ENCODE results near the gene ERF.
A peak's percentile ranks its signal among the peaks of the same experiment; 100 is the strongest.

The ERF gene

GRCh38 chr19:42254089-42254849, 659 bp downstream of the ERF start:
- Histone ChIP-seq H3K4me2 (ENCODE audit: low read length) (peak overlapping the region; percentile 72), H3K4me1 (ENCODE audit: control insufficient read depth, low read length) (peaks cover 29% of the 10 kb centered on the region), H3K27ac (ENCODE audit: low read depth, low read length) (peak overlapping the region; percentile 80), H3K9me2 (replicated peaks; ENCODE audit: control insufficient read depth, low read length) (no peaks in the 10 kb centered on the region), H4K20me1 (ENCODE audit: control insufficient read depth, insufficient read depth, low read depth, low read length) (no peaks in the 10 kb centered on the region; the same call in 1 of the 2 replicates), H3K79me2 (ENCODE audit: control insufficient read depth, low read length) (peaks cover 52% of the 10 kb centered on the region), H3K36me3 (ENCODE audit: control insufficient read depth, low read length) (peaks cover 40% of the 10 kb centered on the region), H3K4me3 (ENCODE audit: low read length) (peak overlapping the region; percentile 93), H3K9me3 (ENCODE audit: control insufficient read depth, insufficient read depth, low read length) (no peaks in the 10 kb centered on the region), H3F3A (ENCODE audit: control insufficient read depth, insufficient read depth) (no peaks in the 10 kb centered on the region), H3K27me3 (ENCODE audit: control insufficient read depth, low read length) (peaks cover 10% of the 10 kb centered on the region)
- TF ChIP-seq CTCF (IDR thresholded peaks at IDR 0.05; ENCODE audit: low read depth, low read length, poor library complexity, severe bottlenecking) (peak; percentile 17), EZH2phosphoT487 (IDR thresholded peaks at IDR 0.05; ENCODE audit: borderline replicate concordance, low read length) (no peak)

GRCh38 chr19:42253245-42254088, 1.5 kb downstream of the ERF start:
- Histone ChIP-seq H3K9me3 (ENCODE audit: control insufficient read depth, insufficient read depth, low read length) (no peaks in the 10 kb centered on the region), H3K79me2 (ENCODE audit: control insufficient read depth, low read length) (peaks cover 52% of the 10 kb centered on the region), H3K27me3 (ENCODE audit: control insufficient read depth, low read length) (peaks cover 10% of the 10 kb centered on the region), H3K9me2 (replicated peaks; ENCODE audit: control insufficient read depth, low read length) (no peaks in the 10 kb centered on the region), H3K4me3 (ENCODE audit: low read length) (peak overlapping the region; percentile 93), H3F3A (ENCODE audit: control insufficient read depth, insufficient read depth) (no peaks in the 10 kb centered on the region), H3K4me2 (ENCODE audit: low read length) (peak overlapping the region; percentile 80), H3K27ac (ENCODE audit: low read depth, low read length) (peak overlapping the region; percentile 80), H4K20me1 (ENCODE audit: control insufficient read depth, insufficient read depth, low read depth, low read length) (no peaks in the 10 kb centered on the region; the same call in 1 of the 2 replicates), H3K4me1 (ENCODE audit: control insufficient read depth, low read length) (peaks cover 29% of the 10 kb centered on the region), H3K36me3 (ENCODE audit: control insufficient read depth, low read length) (peaks cover 47% of the 10 kb centered on the region)
- TF ChIP-seq CTCF (IDR thresholded peaks at IDR 0.05; ENCODE audit: low read depth, low read length, poor library complexity, severe bottlenecking) (no peak), EZH2phosphoT487 (IDR thresholded peaks at IDR 0.05; ENCODE audit: borderline replicate concordance, low read length) (no peak)

GRCh38 chr19:42252365-42253244, 2.3 kb downstream of the ERF start:
- Histone ChIP-seq H3K27ac (ENCODE audit: low read depth, low read length) (peak overlapping the region; percentile 73), H3K4me1 (ENCODE audit: control insufficient read depth, low read length) (peaks cover 29% of the 10 kb centered on the region), H3K36me3 (ENCODE audit: control insufficient read depth, low read length) (peaks cover 48% of the 10 kb centered on the region), H4K20me1 (ENCODE audit: control insufficient read depth, insufficient read depth, low read depth, low read length) (no peaks in the 10 kb centered on the region; the same call in 1 of the 2 replicates), H3K27me3 (ENCODE audit: control insufficient read depth, low read length) (peaks cover 10% of the 10 kb centered on the region), H3K4me3 (ENCODE audit: low read length) (peak overlapping the region; percentile 93), H3F3A (ENCODE audit: control insufficient read depth, insufficient read depth) (no peaks in the 10 kb centered on the region), H3K9me3 (ENCODE audit: control insufficient read depth, insufficient read depth, low read length) (no peaks in the 10 kb centered on the region), H3K4me2 (ENCODE audit: low read length) (peak overlapping the region; percentile 80), H3K9me2 (replicated peaks; ENCODE audit: control insufficient read depth, low read length) (no peaks in the 10 kb centered on the region), H3K79me2 (ENCODE audit: control insufficient read depth, low read length) (peaks cover 52% of the 10 kb centered on the region)
- TF ChIP-seq EZH2phosphoT487 (IDR thresholded peaks at IDR 0.05; ENCODE audit: borderline replicate concordance, low read length) (no peak), CTCF (IDR thresholded peaks at IDR 0.05; ENCODE audit: low read depth, low read length, poor library complexity, severe bottlenecking) (no peak)

Data from DOHH2 (cell line).